ENCODE measurements around the gene GOLGA8H.
"Not testable (repeated sequence)": the region's sequence is repeated elsewhere in the genome, so short reads cannot be mapped to it uniquely, and the experiment has no call there.

The GOLGA8H gene, protein sequence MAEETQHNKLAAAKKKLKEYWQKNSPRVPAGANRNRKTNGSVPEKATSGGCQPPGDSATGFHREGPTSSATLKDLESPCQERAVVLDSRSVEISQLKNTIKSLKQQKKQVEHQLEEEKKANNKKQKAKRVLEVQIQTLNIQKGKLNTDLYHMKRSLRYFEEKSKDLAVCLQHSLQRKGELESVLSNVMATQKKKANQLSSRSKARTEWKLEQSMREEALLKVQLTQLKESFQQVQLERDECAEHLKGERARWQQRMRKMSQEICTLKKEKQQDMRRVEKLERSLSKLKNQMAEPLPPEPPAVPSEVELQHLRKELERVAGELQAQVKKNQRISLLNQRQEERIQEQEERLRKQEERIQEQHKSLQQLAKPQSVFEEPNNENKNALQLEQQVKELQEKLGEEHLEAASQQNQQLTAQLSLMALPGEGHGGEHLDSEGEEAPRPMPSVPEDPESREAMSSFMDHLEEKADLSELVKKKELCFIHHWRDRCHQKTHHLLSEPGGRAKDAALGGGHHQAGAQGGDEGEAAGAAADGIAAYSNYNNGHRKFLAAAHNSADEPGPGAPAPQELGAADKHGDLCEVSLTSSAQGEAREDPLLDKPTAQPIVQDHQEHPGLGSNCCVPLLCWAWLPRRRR

DNA sequence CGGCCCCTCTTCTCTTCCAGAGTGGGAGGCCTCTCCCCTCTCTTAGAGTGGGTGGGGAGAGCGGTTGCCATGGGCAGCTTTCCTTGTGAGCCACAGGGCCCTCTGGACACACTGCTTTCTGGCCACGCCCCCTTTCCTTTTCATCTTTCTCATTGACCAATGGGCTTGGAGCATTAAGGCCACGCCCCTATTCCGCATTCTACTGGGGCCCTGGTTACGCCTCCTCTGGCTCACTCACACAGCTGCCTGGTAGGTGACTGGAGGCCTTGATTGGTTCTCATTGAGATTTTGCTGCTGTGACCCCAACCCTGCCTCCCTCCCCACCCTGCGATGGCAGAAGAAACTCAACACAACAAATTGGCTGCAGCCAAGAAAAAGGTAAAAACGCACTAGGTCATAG lies at the start of gene GOLGA8H:
TSS of gene GOLGA8H (plus strand) at position 233 of the 400 bp plus-strand sequence. CDS start at position 331, 98 bp downstream.
- DNase-seq = not testable (repeated sequence)

DNA sequence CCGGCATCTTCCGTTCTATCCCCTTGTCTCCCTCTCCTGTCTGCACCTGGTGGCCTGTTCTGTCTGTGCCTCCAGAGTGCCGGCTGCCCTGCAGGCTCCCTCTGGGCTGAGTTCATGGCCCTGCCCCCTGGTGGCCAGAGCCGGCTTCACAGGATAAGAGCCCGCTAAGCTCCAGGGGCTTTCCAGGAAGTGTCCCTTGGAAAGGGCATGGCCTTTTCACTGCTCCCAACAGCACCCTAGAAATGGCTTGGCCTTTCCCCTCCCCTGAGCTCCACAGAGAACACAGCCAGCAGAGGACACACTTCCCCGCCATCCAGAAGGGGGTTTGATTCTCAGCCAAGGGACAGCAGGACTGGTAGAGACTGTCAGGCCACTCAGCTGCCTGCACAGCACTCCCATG lies 36.9 kb upstream of the GOLGA8H start:
- not testable (repeated sequence) for DNase-seq

DNA sequence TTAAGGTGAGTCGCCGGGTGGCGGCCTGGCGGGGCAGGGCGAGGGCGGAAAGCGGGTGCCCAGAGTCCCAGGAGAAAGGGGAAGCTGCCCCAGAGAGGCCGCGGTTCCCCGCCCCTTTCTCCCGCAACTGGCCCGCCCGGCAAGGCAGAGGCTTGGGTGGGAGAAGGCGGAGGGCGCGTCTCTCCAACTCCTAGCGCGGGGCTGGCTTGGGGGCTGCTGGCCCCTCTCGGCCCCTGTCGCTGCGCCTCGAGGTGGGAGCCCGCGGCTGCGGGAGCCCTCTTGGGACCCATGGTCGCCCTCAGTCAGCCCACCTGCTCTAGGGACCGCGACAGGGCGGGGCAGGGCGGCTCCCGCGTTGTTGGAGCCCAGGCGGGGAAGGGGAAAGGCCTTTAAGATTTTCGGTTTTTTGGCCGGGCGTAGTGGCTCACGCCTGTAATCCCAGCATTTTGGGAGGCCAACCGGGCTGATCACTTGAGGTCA lies 30.8 kb upstream of the GOLGA8H start:
- DNase-seq = not testable (repeated sequence)

DNA sequence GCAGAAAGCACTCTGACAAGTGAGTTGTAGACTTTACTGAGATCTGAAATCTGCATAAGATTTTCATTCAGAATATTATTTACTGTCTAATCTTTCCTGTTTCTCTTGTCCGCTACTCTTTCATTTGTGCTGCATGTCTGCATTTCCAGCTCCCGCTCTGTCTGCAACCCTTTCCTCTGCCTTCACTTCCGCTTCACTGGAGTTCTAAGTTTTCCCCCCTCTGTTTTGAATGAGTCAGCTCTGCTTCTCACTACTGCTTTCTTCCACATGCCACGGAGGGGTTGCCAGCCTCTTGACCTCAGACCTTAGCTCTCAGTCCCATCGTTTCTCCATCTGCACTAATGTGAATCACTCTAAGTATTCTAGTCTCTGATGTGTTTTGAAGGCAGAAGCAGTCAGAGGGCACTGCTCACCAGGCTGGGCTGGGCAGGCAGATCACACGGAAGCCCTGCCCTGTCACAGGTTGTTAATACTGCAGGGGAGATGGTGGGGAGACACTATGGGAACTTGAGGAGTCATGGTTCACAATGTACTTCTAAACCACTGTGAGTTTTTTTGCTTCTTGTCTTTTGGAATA lies 24.3 kb upstream of the GOLGA8H start:
- not testable (repeated sequence) for DNase-seq

DNA sequence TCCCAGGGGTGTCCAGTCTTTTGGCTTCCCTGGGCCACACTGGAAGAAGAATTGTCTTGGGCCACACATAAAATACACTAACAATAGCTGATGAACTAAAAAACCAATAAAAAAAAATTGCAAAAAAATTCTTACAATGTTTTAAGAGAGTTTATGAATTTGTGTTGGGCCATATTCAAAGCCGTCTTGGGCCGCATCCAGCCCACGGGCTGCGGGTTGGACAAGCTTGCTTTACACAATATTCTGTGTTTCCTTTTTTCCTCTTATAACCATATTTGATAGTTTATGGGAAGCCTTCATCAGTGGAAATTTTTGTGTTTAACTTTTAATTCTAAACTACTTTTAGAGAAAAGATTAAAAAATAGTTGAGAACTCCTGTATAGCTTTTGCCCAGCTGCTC lies 23.1 kb upstream of the GOLGA8H start:
- not testable (repeated sequence) for DNase-seq

DNA sequence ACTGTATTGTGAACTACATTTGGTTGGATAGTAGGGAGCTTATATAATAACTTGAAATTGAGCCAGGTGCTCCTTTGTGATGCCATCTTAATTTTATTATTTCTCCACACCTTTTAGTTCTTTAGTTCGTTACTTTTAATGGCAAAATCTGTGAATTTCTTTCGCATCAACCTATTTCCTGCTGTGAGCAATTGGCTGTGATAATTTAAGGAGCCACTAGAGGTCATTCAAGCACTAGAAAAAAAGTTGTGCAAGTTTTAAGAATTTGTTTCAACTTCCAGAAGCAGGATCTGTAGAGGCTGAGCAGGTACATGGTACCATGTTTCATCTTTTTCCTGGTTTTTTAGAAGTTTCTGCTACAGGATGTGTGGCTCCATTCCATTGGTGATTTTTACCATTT lies 4.9 kb upstream of the GOLGA8H start:
- DNase-seq = not testable (repeated sequence)

DNA sequence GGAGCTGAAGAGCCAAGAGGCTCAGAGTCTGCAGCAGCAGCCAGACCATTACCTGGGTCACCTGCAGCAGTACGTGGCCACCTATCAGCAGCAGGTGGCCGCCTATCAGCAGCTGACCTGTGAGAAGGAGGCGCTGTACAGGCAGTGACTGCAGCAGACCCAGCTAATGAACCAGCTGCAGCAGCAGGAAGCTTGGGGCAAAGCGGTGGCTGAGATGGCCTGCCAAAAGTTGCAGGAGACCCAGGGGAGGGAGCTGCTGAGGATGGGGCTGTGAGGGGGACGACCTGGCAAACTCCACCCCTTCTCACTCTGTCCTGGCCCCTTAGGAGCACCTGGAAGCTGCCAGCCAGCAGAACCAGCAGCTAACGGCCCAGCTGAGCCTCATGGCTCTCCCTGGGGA lies 8.4 kb downstream of the GOLGA8H start:
- not testable (repeated sequence) for DNase-seq

DNA sequence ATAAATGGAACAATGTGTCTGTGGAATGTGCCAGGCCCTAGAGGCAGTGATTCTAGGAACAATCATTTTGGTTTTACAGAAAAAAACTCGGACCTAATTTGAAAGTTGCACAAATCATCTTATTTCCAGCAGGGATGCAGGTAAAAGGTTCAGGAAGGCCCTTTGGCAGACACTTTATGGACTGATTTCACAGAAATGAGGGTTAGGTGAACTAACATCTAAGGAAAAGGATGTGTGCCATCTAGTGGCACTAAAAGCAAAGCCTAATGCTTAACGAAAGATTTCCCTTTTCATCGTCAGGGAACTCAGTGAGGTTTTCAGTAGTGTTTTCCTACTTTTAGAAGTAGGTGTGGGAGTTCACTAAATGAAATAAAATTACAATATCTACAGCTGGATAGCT lies 17.5 kb downstream of the GOLGA8H start:
- DNase-seq = not testable (repeated sequence)

DNA sequence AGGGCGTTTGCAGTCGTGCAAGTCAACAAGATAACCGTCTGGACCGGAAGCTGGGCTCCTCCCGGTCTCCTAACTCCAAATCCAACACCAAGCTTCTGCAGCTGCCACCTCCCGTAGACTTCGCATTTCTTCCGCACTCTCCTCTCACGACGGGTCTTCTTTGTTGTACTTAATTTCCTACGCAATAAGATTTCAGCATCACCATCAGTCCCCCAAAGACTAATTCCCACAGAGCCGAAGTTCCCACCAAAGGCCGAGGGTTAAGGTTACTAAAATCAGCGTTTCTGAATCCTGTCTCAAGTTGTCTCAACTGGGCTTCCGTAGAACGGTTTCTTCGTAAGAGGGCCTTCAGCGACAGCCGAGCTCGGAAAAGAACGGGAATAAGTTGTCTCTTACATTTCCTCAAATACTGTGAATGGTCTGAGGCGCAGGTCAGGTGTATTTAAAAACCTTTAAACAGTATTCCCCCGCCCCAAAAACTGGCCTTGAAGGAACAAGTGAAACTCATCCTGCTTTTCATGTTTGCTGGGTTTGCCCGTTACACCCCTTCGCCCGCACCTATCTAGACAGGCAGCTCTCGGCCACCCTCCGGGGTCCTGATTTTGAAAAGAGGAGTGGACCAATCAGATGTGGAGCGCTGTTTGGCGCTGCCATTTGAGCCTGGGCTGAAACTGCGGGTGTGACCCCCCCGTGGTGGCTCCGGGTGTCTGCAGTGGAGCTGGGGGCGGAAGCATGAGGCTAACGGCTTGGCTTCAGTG lies 21.8 kb downstream of the GOLGA8H start, which contains the start of gene ARHGAP11B:
TSS of gene ARHGAP11B (plus strand) at position 693 of the 758 bp plus-strand sequence.
- DNase-seq = not testable (repeated sequence)

DNA sequence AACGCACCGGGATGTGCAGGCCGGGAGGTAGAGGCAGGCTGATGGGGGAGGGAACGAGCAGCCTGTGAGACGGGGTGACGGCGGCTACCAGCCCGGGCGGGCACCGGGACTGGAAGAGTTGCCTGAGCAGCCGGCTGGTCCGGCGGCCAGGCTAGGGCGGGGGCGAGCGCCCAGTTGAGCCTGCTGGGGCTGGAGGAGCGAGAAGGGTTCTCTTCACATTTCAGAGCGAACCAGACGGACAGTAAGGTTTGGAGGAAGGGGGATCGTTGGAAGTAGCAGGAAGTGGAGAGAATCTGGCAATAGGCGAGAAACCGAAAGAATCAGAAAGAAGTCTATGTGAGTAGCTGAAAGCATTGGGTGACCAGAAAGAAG lies 22.4 kb downstream of the GOLGA8H start:
- DNase-seq = not testable (repeated sequence)

DNA sequence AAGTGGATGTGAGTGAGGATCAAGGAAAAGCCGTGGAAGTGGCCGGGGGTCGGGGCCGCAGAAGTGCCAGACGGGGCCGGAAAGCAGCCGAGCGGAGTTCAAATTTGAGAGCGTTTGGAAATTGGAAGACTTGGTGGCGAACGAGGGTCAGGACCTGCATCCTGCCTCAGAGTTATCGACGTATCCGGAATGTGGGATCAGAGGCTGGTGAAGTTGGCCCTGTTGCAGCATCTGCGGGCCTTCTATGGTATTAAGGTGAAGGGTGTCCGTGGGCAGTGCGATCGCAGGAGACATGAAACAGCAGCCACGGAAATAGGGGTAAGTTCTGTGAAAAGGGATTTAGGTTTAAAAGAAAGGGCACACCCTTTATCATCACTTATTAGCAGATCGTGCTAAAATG lies 22.8 kb downstream of the GOLGA8H start:
- DNase-seq = not testable (repeated sequence)

DNA sequence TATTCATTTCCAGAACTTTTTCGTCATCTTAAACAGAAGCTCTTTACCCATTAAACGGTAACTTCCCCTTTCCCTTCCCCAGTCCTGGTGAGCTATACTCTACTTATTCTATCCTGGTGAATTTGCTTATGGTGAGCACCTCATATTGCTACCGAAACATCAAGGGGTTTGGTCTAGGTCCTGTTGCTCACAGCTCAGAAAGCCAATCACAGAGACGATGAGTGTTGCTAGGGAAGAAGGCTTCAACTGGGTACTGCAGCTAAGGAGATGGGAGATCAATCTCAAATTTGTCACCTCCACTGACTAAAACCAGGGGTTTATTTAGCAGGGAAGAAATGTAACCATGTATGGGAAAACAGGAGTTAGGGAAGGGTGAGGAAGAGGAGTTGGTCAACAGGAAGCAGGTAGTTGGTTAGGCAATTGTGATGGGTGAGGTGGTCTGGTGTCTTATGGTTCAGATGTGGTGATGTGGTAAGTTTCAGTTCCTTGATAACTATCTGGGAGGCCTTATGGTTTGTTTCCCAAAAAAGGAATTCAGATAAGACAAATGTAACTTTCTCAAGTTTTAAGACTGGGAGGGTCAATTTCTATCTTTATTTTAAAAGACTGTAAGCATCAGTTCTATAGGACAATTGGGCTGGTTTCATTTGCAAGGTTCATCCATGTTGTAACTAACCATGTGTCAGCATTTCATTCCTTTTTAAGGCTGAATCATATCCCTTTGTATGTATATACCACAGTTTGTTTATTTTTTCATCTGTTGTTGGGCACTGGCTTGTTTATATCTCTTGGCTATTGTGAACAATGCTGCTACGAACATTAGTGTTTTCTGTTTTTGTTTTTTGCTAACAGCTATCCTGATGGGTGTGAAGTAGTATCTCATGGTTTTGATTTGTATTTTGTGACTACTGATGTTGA lies 46.4 kb downstream of the GOLGA8H start:
- DNase-seq = no peak

DNA sequence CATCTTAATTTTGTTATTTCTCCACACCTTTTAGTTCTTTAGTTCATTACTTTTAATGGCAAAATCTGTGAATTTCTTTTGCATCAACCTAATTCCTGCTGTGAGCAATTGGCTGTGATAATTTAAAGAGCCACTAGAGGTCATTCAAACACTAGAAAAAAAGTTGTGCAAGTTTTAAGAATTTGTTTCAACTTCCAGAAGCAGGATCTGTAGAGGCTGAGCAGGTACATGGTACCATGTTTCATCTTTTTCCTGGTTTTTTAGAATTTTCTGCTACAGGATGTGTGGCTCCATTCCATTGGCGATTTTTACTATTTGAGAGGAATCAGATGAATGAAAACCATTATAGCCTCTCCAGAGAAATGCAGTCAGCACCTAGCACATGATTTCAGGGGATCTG lies 57.3 kb downstream of the GOLGA8H start:
- not testable (repeated sequence) for DNase-seq
